Measurements from ENCODE around the gene CADM3.
A peak's percentile ranks its signal among the peaks of the same experiment; 100 is the strongest.

DNA sequence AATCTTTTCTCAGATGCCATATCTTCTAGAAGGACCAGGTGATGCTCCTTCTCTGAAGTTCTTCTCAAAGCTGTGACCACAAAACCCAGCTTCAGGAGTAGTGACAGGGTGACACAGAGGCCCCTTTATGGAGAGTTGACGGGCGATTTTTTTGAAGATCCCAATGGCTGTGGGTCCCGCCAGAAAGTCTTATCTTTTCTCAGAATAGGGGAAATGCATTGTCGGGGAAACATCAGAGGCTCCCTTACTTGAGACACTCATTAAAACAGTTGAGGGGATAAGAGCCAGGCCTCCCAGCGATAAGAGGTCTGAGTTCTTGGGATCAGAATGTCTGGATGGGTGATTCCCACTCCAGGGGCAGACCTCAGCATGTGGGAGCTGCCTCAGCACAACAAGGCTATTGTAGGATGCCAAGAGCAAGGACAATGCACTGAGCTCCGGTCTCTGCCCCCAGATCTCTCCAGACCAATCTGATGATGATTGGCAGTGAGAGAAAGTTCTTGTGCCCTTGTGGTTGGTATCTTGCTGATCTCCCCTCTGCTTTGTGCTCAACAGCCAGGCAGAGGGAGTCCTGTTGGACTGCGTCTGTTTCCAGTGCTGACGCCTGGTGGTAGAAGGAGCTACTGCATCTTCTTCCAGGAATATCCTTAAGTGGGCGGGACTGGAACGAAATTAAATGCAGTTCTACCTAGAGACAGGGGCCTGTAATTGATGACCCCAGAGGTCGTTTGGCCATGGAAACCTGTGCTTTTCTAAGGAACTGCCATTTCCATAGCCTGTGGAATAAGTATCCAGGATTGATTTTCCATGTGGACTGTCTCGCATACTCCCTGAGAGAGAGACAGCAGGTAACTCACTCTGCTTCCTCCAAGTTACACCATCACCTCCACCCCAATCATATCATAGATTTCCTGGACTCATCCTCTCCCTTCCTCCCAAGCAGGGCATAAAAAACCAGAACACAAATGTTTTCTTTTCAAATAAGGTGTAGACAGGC is 26.4 kb downstream of the CADM3 start:
- TF ChIP-seq, protein P1, sequence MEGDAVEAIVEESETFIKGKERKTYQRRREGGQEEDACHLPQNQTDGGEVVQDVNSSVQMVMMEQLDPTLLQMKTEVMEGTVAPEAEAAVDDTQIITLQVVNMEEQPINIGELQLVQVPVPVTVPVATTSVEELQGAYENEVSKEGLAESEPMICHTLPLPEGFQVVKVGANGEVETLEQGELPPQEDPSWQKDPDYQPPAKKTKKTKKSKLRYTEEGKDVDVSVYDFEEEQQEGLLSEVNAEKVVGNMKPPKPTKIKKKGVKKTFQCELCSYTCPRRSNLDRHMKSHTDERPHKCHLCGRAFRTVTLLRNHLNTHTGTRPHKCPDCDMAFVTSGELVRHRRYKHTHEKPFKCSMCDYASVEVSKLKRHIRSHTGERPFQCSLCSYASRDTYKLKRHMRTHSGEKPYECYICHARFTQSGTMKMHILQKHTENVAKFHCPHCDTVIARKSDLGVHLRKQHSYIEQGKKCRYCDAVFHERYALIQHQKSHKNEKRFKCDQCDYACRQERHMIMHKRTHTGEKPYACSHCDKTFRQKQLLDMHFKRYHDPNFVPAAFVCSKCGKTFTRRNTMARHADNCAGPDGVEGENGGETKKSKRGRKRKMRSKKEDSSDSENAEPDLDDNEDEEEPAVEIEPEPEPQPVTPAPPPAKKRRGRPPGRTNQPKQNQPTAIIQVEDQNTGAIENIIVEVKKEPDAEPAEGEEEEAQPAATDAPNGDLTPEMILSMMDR (IDR thresholded peaks at IDR 0.05) = peak; percentile 75 to 87 (median 76)
- TF ChIP-seq POLR2A (IDR thresholded peaks at IDR 0.05) = no peak

Data from right lobe of liver (tissue), 4 donors.